Measurements from ENCODE around the gene FBXO27. TPM values are rescaled to one million over a fixed set of nuclear protein-coding genes. Genes with fewer than 3 reads are reported as not detected.

FBXO27 gene
- total and polyA plus RNA-seq, 2 experiments from 2014 or later = 6.2 to 13.7 TPM

GRCh38 chr19:39014037-39014436 lies 18.3 kb downstream of the FBXO27 start:
- no peaks in the 10 kb centered on the region for H3K9me3 Mint-ChIP-seq
- TF ChIP-seq ZNF462 (CRISPR knock-in tag; IDR thresholded peaks at IDR 0.05) = no peak
- TF ChIP-seq STAT1 (IDR thresholded peaks at IDR 0.05; ENCODE audit: unreplicated experiment) = no peak
- no peak for TF ChIP-seq CREB1 (CRISPR knock-in tag; IDR thresholded peaks at IDR 0.05; ENCODE audit: low read depth)
- no peak for TF ChIP-seq ZNF331 (CRISPR knock-in tag; IDR thresholded peaks at IDR 0.05; ENCODE audit: low read depth)
- TF ChIP-seq REST (IDR thresholded peaks at IDR 0.05; ENCODE audit: unreplicated experiment) = no peak
- no peak for TF ChIP-seq POLR2AphosphoS5 (IDR thresholded peaks at IDR 0.05; ENCODE audit: low read depth)
- TF ChIP-seq ETS1 (IDR thresholded peaks at IDR 0.05) = no peak
- no peak for TF ChIP-seq CTCF (conservative IDR thresholded peaks at IDR 0.05; ENCODE audit: low read depth in 2 of 2)
- no peak for TF ChIP-seq EZH2phosphoT487 (IDR thresholded peaks at IDR 0.05; ENCODE audit: unreplicated experiment)
- TF ChIP-seq EZH2 (IDR thresholded peaks at IDR 0.05; ENCODE audit: low read depth, unreplicated experiment) = no peak
- no peak for TF ChIP-seq ZNF114 (CRISPR knock-in tag; IDR thresholded peaks at IDR 0.05)
- no peak for TF ChIP-seq JUNB (IDR thresholded peaks at IDR 0.05; ENCODE audit: unreplicated experiment)
- no peak for TF ChIP-seq NANOG (IDR thresholded peaks at IDR 0.05; ENCODE audit: borderline replicate concordance)

More at GRCh38 chr19:39014037-39014436, 18.3 kb downstream of the FBXO27 start:
- Histone ChIP-seq H3K36me3 (ENCODE audit: insufficient read depth) (no peaks in the 10 kb centered on the region), H3K27ac (ENCODE audit: low read depth) (no peak overlapping the region), H3F3A (replicated peaks; ENCODE audit: low read depth) (no peaks in the 10 kb centered on the region), H3K9me2 (ENCODE audit: insufficient read depth) (no peaks in the 10 kb centered on the region), H3K4me3 (no peak overlapping the region), H2AFZ (no peak overlapping the region), H3K27me3 (ENCODE audit: insufficient read depth) (no peaks in the 10 kb centered on the region), H3K79me2 (replicated peaks; ENCODE audit: insufficient read depth) (no peaks in the 10 kb centered on the region), H4K20me1 (replicated peaks; ENCODE audit: insufficient read depth) (no peaks in the 10 kb centered on the region), H3K4me1 (ENCODE audit: insufficient read depth) (no peaks in the 10 kb centered on the region), H3K4me2 (no peak overlapping the region)
- Mint-ChIP-seq H3K27me3 (ENCODE audit: insufficient read depth, low read depth, poor library complexity) (no peaks in the 10 kb centered on the region), H3K4me3 (no peak overlapping the region), H3K4me1 (no peaks in the 10 kb centered on the region), H3K27ac (no peak overlapping the region), H3K36me3 (ENCODE audit: low read depth) (peaks cover 8% of the 10 kb centered on the region; the same call in 2 of the 3 replicates)
- DNase-seq (ENCODE audit: low spot score) (no peak), ATAC-seq (no peak)

All from GM23338 (cell line).